SU-DHL-6 (cell line): Measurements from ENCODE around the gene TUBB2B.

Experiments used
- H2AFZ ChIP-seq: fragments of 200-600 bp; sonication (generic); 2 replicates; pipeline ENCODE4 v1.6.1; 2014; ENCODE audit warnings: low read depth, mild to moderate bottlenecking, moderate library complexity, mixed read lengths, antibody characterized with exemption, low read length; ENCODE audit not compliant: severe bottlenecking
- H3F3A ChIP-seq: fragments of 200-600 bp; shearing (Covaris generic); 2 replicates; pipeline ENCODE4 v1.6.0; 2016; ENCODE audit warnings: antibody characterized with exemption, mild to moderate bottlenecking; ENCODE audit not compliant: insufficient read depth
- H3K27ac ChIP-seq: fragments of 200-600 bp; sonication (generic); 2 replicates; pipeline ENCODE4 v1.5.1; 2016; ENCODE audit warnings: low read depth, mild to moderate bottlenecking, low read length, moderate library complexity, mixed read lengths
- H3K27me3 ChIP-seq: fragments of 200-600 bp; sonication (generic), shearing (Covaris generic); 2 replicates; pipeline ENCODE4 v1.6.0; 2014; ENCODE audit warnings: mild to moderate bottlenecking, low read length
- H3K36me3 ChIP-seq: fragments of 200-600 bp; sonication (generic); 2 replicates; pipeline ENCODE4 v1.6.1; 2014; ENCODE audit warnings: mild to moderate bottlenecking, low read length, mixed read lengths
- H3K4me2 ChIP-seq: fragments of 300-600, 200-600 bp; shearing (Covaris generic), sonication (generic); 2 replicates; pipeline ENCODE4 v1.6.0; 2014; ENCODE audit warnings: low read length, low read depth, mild to moderate bottlenecking; ENCODE audit not compliant: poor library complexity, severe bottlenecking
- H3K4me3 ChIP-seq: fragments of 200-600 bp; sonication (generic); 2 replicates; pipeline ENCODE4 v1.5.1; 2014; ENCODE audit warnings: antibody characterized with exemption, low read length, mild to moderate bottlenecking, mixed read lengths; ENCODE audit not compliant: insufficient read depth, poor library complexity, severe bottlenecking
- H3K79me2 ChIP-seq: fragments of 200-600 bp; sonication (generic); 2 replicates; pipeline ENCODE4 v1.6.1; 2014; ENCODE audit warnings: mild to moderate bottlenecking, low read length, moderate library complexity; ENCODE audit not compliant: insufficient read depth
- H3K9ac ChIP-seq: fragments of 200-600 bp; sonication (generic); 2 replicates; pipeline ENCODE4 v1.7.0; 2014; ENCODE audit warnings: mild to moderate bottlenecking, low read length
- H3K9me2 ChIP-seq: fragments of 200-600 bp; sonication (generic); replicated peaks from 2 replicates; pipeline ENCODE4 v1.6.1; 2014; ENCODE audit warnings: low read length; ENCODE audit not compliant: insufficient read depth
- H3K9me3 ChIP-seq: fragments of 200-600 bp; sonication (generic); 2 replicates; pipeline ENCODE4 v1.6.1; 2014; ENCODE audit warnings: low read length, mixed read lengths; ENCODE audit not compliant: insufficient read depth
- H4K20me1 ChIP-seq: fragments of 200-600 bp; sonication (generic); 2 replicates; pipeline ENCODE4 v1.6.1; 2014; ENCODE audit warnings: low read depth, mild to moderate bottlenecking, antibody characterized with exemption, low read length, moderate library complexity, mixed read lengths
- CTCF ChIP-seq: fragments of 200-600 bp; sonication (generic); IDR thresholded peaks from one replicate; pipeline ENCODE4 v1.5.1; 2017; ENCODE audit warnings: antibody characterized with exemption, mild to moderate bottlenecking, low read length, moderate library complexity; ENCODE audit not compliant: insufficient read depth, poor library complexity, severe bottlenecking
- EZH2phosphoT487 ChIP-seq: fragments of 200-600 bp; sonication (generic), shearing (Covaris generic); conservative IDR thresholded peaks from 2 replicates; pipeline ENCODE4 v1.6.1; 2018; ENCODE audit warnings: mild to moderate bottlenecking, antibody characterized with exemption, low read length, moderate library complexity, mixed read lengths

The TUBB2B gene

GRCh38 chr6:3228771-3229565 lies 1.5 kb upstream of the TUBB2B start:
- Histone ChIP-seq H3K4me2 (peak overlapping the region; percentile 66), H3K36me3 (peaks cover 5% of the 10 kb centered on the region; the same call in 1 of the 2 replicates), H3K79me2 (peaks cover 9% of the 10 kb centered on the region; the same call in 1 of the 2 replicates), H3K27me3 (no peaks in the 10 kb centered on the region), H3K4me3 (peak overlapping the region; percentile 41), H4K20me1 (no peaks in the 10 kb centered on the region), H3K9me3 (no peaks in the 10 kb centered on the region), H3F3A (peaks cover 15% of the 10 kb centered on the region), H3K9me2 (no peaks in the 10 kb centered on the region), H3K9ac (peak overlapping the region; percentile 70), H2AFZ (peak overlapping the region; percentile 83), H3K27ac (peak overlapping the region; percentile 25; the same call in 1 of the 2 replicates)
- TF ChIP-seq EZH2phosphoT487 (peak; percentile 46; the same call in 1 of the 2 replicates), CTCF (no peak)

GRCh38 chr6:3228046-3228671 lies 706 bp upstream of the TUBB2B start:
- H3K27ac ChIP-seq: peak overlapping the region; percentile 55
- peak overlapping the region; percentile 66 for H3K4me2 ChIP-seq
- no peaks in the 10 kb centered on the region for H3K9me3 ChIP-seq
- peaks cover 20% of the 10 kb centered on the region for H3F3A ChIP-seq
- peak overlapping the region; percentile 70 for H3K9ac ChIP-seq
- H3K9me2 ChIP-seq: no peaks in the 10 kb centered on the region
- H3K36me3 ChIP-seq: peaks cover 13% of the 10 kb centered on the region; the same call in 1 of the 2 replicates
- H2AFZ ChIP-seq: peak overlapping the region; percentile 60
- no peaks in the 10 kb centered on the region for H3K27me3 ChIP-seq
- peaks cover 9% of the 10 kb centered on the region; the same call in 1 of the 2 replicates for H3K79me2 ChIP-seq
- peak overlapping the region; percentile 59 for H3K4me3 ChIP-seq
- no peaks in the 10 kb centered on the region for H4K20me1 ChIP-seq
- TF ChIP-seq EZH2phosphoT487 (no peak), CTCF (peak; percentile 26)

- H3K9me2 ChIP-seq: no peaks in the 10 kb centered on the region
- peak overlapping the region; percentile 59 for H3K4me3 ChIP-seq
- peak overlapping the region; percentile 60 for H2AFZ ChIP-seq
- H3K4me2 ChIP-seq: peak overlapping the region; percentile 66
- H3F3A ChIP-seq: peaks cover 25% of the 10 kb centered on the region
- peaks cover 9% of the 10 kb centered on the region; the same call in 1 of the 2 replicates for H3K79me2 ChIP-seq
- H3K27ac ChIP-seq: peak overlapping the region; percentile 35
- no peaks in the 10 kb centered on the region for H4K20me1 ChIP-seq
- peaks cover 15% of the 10 kb centered on the region; the same call in 1 of the 2 replicates for H3K36me3 ChIP-seq
- H3K9me3 ChIP-seq: no peaks in the 10 kb centered on the region
- peak overlapping the region; percentile 70 for H3K9ac ChIP-seq
- no peaks in the 10 kb centered on the region for H3K27me3 ChIP-seq
- no peak for TF ChIP-seq CTCF
- no peak for TF ChIP-seq EZH2phosphoT487
These were observed 731 bp downstream of the TUBB2B start for GRCh38 chr6:3226481-3227362.
